Activated naive CD8-positive, alpha-beta T cell treated with anti-CD3 and anti-CD28 coated beads, Interleukin-2, amount 50 U/mL, for 16 hours (primary cell): ENCODE measurements around the gene ZDBF2.
"Not testable (repeated sequence)": the region's sequence is repeated elsewhere in the genome, so short reads cannot be mapped to it uniquely, and the experiment has no call there.

Experiments
- DNase-seq: peaks from one replicate; pipeline ENCODE4 v3.0.0-alpha.2; 2020; ENCODE audit warnings: low read depth, low spot score

Gene ZDBF2

DNA sequence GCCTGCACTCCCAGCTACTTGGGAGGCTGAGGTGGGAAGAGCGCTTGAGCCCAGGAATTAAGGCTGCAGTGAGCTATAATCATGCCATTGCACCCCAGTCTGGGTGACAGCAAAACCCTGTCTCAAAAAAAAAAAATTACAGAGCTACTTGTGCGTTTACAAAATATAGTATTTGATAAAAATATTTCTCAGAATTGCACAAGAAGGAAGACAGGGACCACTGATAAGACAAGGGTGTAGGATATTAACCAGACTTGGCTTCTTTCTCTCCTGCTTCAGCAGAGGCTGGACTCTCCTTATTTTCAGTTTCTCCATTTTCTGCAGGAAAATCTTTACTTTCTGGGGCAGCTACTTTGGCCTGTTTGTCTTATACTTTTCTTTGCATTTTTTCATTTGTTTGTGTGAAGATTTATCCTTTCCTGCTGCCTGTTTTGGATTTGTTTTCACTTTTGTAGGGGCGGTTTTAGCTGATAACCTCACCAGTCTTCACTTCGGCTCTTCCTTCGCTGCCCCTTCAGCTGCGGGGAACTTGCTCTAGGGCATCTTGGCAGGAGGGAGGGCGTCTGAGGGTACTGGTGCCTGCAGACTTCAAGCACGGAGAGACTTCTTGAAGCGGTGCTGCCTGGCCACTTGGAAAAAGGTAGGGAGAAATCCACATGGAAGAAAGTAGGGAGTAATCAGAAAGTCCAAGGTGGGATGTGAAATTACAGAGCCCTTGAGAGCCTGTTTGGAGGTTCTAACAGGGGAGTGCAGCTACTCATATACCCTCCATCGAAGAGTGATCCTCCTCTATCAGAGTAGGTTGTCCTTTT lies 14.9 kb upstream of the ZDBF2 start:
- DNase-seq: no peak

DNA sequence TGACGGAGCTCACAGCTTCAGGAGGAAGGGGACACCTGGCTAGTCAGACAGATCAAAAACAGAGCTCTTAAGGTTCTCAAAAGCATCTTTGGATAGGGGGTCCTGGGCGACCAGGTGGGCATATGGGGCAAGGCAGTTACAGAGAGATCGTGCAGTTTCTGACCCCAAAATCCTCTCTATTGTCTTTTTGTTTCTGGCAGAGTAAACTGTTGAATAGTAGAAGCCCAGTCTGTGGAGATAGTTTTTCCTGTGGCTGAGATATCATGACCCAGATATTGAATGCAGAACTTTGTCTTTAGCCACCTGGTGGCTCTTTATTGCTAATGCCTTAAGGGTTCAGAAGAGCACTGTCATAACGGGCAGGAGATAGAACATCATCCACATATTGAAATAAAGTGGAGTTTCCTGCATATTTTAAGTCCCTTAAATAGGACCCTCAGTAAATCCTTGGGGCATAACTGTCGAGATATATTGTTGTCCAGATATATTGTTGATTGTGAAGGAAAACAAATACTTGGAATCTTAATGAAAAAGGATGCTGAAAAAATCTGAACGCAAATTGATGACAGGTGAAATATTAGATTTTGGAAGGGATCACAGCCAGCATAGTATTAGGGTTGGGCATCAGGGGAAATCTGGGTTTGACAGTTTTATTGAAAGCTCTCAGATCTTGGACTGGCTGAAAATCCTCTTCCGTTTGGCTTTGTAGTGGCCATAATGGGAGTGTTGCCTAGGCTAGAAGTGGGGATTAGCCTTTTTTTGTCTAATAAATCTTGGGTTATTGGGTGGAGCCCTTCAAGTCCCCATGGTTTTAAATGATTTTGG lies 14.1 kb upstream of the ZDBF2 start:
- no peak for DNase-seq

DNA sequence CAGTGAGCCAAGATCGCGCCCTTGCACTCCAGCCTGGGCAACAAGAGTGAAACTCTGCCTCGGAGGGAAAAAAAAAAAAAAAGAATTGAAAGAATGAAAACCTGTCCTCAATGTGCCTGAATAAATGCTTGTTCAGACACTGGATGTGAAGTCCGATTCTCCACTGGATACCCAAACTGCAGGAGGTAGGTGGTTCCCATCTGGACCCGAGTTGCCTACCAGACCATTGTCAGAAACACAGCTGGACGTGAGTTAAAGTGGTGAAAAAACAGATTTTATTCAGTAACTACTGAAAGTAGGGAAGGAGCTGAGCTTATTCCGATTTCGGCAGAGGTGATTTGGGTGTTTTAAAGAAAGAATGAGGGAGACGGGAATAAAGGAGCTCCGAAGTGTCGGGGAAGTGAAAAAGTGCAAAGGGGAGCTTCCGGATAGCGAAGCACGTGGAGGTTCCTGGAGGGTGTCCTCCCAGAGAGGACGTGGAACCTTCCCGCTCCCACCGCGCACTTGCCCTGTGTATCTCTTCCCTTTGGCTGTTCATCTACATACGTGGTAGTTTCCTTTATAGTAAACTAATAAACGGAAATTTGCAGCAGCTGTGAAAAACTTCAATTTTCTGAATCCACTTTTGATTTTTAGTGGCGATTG lies 10.4 kb upstream of the ZDBF2 start:
- DNase-seq: no peak

DNA sequence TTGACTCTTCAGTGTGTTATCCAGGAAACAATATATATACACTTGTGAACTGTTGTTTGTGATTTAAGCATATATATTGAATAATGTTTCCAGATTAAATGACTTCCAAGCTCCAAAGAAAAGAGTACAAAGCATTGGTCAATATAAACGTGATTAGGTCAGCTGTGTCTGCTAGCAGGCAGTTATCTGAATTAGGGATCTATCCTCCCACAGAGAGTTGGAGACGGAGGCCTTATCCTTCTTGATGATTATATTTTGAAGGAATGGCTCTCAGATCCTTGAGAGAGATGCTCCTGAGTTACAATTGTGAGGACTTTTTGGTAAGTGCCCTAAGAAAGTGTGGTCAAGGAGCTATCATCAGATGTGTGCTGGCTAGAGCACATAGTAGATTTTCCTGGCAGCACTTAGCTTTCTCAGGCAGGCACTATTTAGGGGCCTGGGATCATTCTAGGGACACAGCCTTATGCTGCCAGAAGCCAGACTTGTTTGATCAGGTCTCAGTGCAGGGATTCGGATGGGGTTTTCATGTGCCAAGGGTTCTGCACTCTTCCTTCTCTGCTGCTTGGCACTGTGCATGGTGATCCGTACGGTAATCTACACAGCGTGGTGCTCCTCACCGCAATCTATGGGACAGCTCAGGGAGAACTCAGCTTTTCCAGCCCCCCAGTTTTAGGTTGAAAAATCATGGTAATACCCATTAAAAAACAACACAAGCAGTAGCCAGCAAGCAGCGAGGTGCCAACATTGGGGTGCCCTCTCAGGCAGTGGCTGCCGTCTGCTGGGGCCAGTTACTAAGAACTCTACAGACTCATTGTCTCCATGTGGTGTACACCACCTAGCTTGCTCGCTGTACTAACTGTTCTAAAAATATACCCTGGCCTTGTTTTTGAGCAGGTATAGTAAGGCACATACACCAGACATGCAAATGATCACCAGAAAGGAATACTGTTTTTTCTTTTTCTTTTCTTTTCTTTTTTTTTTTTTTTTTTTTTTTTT lies 8.0 kb upstream of the ZDBF2 start:
- no peak for DNase-seq

DNA sequence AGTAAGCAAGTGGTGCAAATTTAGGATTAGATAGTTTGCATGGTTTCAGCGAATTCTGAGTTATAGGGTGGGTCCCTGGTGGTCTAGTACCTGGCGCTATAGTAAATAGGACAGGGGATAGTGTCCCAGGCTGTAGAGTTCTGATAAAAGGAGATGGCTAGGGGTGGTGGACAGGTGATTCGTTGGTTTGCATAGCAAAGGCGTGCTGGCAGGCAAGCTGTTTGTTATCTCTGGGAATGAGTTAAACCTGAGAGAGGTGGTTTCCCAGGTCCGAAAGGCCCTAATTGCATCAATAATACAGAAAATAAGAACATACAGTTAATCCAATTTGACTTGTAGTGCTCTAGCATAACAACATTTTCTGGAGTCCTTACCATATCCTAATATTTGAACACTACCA lies 6.9 kb upstream of the ZDBF2 start:
- no peak for DNase-seq

DNA sequence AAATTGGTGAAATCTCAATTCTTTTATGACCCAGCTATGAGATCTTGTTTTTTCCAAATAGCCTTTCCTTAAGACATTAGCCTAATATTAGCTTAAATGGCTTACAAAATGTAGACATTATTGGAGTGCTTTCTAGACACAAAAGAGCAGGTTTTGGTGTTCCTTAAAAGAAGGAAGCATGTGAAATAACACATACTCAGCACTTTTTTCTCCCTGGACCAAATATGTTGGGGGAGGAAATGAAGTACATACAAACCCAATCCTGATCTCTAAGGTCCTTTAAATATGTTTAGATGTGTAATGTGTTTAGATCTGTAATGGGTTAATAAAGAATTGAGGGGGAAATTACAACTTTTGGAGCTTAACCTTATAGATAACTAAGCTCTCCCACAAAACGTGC lies 3.4 kb upstream of the ZDBF2 start:
- DNase-seq: no peak

DNA sequence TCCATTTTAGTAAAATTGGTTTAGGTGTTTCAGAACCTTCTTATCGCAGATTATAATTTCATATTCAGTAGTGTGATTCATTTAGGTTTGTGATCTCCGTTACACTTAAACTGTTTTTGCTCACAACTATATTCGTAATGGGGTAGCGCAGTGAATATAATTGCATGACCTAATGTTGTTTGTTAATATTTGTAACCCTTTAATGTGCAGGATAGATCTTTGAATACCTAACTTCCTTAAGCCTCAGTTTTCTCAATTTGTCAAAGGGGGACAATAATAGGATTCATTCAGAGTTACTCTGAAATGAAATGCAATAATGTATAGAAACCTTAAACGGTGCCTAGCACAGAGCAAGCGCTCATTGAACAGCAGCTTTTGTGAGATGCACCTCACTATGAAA lies 558 bp upstream of the ZDBF2 start:
- no peak for DNase-seq

DNA sequence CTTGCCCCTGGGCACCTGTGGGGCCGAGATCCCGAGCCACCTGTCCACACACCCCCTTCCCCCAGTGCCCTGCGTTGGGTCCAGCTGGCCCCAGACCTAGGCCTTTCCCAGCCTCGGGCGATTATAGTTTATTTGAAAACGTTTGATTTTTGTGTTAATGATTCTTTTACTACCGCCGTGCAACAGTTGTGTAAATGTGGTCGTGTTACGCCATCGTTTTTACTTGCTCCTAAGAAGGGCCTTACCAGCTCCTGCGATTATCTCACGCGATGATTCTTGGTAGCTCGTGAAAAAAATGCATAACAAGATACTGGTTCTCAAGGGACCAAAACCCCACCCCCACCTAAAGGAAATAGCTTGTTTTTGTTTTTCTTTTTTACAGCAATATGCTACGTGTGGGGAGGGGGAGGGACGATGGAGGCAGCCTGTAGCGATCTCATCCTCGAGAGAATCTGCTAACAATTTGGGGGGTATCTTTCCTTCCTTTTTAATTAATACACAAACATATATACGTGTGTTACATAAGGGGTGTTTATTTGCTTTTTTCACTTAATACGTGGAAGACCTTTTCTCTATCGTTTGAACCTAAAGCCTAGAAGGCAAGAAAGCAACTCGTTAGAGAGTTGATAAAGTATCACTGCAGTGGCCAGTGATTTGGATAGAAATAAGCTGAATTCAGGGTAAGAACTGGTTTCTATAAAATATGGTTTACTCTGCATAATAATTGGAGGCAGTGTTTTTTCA lies 1.0 kb downstream of the ZDBF2 start:
- DNase-seq: no peak

DNA sequence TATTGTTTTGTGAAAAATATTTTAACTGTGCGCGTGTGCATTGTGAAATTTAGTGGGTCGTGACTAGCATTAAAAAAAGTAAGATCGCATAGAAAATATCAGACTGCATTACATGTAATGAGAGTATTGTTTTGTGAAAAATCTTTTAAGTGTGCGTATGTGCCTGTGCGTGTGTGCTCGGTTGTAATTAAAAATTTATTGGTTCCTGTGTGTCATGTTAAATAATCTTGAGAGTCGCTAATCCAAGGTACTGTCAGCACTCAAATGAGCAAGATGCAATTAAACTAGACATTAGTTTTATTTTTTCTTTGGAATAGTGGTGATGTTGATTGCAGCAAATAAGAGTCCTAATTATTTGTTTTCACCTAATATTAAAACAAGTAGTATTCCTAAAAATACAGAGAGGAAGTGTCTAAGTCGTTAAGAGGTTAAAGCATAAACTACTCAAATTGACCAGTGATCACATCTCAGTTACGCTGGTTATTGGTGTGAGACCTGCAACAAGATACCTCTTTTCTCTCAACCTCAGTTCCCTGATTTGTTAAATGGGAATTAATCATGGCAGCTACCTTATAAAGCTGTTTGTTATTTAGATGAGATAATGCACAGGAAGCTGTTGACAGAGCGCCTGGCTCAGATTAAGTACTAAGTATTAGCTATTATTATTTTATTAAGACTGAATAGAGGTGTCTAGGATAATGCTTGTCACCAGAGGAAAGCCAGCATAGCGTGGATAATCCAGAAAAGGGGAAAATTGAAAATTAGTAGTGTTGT lies 1.9 kb downstream of the ZDBF2 start:
- DNase-seq: no peak

DNA sequence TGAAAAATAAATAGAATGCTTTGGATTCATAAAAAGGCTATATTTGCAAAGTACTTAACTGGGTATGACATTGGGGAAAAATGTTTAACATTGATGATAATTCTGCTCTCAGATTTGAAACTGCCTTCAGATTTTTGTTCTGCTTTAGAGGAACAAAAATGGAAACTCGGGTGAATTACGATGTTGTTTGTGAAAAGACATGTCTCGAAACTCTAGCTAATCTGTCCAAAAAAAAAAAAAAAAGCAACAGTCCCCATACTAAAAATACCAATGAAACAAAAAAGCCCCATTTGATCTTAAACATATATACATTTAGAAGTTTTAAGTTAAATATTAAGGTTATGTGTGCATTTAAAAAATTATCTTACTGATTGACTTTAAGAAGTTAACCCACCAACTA lies 3.0 kb downstream of the ZDBF2 start:
- no peak for DNase-seq

DNA sequence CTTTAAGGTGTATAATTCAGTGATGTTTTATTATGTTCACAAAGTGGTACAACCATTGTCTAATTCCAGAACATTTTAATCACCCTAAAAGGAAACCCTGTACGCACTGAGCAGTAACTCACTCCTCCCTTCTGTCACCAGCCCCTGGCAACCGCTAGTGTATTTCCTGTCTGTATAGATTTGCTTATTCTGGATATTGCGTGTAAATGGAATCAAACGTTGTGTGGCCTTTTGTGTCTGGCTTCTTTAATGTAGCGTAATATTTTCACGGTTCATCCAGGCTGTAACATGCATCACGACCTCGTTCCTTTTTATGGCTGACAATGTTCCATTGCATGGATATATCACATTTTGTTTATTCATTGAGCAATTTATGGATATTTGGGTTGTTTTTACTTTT lies 8.3 kb downstream of the ZDBF2 start:
- DNase-seq: no peak

DNA sequence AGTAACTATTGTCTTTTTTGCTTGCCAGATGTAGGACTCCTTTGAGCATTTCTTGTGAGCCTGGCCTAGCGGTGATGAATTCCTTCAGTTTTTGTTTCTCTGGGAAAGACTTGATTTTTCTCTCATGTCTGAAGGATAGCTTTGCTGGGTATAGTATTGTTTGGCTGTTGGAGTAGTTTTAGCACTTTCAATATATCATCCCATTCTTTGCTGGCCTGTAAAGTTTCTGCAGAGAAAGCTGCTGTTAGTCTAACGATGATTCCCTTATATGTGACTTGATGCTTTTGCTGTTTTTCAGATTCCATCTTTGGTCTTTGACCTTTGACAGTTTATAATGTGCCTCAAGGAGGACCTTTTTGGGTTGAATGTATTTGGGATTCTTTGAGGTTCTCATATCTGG lies 12.7 kb downstream of the ZDBF2 start:
- no peak for DNase-seq

DNA sequence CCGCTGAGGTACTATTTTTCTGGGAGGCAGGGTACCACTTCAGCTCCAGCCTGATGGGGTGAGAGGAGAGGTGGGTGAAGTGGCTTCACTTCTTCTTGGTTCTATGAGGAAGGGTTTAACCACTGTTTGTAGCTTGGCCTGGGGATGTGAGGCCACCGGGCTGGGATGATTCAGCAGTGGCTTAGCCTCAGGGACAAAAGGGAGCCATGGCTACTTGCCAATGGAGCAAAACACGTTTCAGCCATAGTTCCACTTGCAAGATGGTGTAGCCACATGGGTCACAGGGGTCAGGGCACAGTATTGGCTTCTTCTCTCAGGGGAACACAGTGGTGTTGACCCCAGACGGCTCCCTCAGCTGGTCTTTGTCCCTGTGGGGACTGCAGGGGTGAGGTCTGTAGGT lies 14.9 kb downstream of the ZDBF2 start:
- DNase-seq: no peak

DNA sequence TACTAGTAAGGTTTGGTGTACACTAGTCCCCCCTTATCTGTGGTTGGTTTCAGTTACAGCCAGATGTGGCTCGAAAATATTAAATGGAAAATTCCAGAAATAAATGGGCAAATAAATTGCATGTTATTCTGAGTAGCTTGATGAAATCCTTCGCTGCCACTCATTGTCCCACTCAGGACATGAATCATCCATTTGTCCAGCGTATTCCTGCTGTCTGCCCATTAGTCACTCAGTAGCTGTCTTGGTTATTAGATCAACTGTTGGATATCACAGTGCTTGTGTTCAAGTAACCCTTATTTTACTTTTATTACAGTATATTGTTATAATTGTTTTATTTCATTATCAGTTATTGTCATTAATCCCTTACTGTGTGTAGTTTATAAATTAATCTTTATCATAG lies 21.7 kb downstream of the ZDBF2 start:
- no peak for DNase-seq

DNA sequence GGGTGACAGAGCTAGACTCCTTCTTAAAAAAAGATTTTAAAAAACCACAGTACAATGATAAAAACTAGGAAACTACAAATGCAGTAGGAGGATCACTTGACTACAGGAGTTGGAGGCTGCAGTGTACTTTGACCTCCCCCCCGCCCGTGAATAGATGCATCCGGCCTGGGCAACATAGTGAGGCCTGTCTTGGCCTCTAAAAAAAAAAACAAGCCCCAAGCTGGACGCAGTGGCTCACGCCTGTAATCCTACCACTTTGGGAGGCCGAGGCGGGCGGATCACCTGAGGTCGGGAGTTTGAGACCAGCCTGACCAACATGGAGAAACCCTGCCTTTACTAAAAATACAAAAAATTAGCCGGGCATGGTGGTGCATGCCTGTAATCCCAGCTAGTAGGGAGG lies 25.1 kb downstream of the ZDBF2 start:
- DNase-seq: not testable (repeated sequence)

DNA sequence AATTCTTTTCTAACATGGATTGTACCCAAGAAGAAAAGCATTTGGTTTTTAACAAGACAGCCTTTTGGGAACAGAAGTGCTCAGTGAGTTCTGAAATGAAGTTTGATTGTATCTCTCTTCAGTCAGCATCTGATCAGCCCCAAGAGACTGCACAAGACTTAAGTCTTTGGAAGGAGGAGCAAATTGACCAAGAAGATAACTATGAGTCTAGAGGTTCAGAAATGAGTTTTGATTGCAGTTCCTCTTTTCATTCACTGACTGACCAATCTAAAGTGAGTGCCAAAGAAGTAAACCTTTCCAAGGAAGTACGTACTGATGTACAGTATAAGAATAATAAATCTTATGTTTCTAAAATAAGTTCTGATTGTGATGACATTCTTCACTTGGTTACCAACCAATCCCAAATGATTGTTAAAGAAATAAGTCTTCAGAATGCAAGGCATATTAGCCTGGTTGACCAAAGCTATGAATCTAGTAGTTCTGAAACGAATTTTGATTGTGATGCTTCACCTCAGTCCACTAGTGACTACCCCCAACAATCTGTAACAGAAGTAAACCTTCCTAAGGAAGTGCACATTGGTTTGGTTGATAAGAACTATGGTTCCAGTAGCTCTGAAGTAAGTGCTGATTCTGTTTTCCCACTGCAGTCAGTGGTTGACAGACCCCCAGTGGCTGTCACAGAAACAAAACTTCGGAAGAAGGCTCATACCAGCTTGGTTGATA lies 31.2 kb downstream of the ZDBF2 start:
- DNase-seq: no peak

DNA sequence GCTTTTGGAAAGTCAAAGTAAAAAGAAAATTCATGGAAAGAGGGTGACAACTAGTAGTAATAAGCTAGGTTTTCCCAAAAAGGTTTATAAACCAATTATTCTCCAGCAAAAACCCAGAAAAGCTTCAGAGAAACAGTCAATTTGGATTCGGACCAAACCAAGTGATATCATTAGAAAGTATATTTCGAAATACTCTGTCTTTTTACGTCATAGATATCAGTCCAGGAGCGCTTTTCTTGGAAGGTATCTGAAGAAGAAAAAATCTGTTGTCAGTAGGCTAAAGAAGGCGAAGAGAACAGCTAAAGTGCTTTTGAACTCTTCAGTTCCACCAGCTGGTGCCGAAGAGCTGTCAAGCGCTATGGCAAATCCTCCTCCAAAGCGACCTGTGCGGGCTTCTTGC lies 36.6 kb downstream of the ZDBF2 start:
- no peak for DNase-seq

DNA sequence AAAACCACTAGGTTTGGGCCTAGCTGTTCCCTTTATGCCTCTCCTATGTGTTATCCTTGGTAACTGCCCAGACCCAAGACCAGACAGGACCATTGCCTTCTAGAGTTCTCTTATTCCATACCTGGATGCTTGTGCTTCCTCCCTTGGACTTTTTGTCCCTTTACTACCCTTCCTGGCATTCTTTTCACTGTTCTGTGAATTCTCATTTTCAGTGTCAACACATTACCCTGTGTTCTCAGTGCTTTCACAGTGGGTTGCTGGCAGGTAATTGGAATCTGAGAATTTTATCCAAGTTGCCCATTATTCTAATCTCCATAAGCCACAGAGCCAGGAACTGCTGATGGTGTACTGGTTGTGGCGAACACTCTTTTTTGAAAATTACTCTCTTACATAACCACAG lies 41.7 kb downstream of the ZDBF2 start:
- no peak for DNase-seq

DNA sequence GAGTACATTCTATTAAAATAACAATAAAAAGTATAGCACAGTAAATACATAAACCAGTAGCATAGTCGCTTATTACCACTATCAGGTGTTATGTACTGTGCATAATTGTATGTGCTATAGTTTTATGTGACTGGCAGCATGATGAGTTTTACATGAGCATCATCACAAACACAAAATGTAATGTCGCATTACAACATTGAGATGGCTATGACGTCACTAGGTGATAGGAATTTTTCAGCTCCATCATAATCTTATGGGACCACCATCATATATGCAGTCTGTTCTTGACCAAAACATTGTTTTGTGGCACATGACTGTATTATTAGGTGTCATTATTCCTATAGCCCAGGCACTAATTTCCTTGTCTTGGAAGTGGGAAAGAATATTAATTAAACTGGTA lies 48.6 kb downstream of the ZDBF2 start:
- DNase-seq: no peak
